ENCODE measurements around the gene PDE6G.

- TF ChIP-seq POLR2A (IDR thresholded peaks at IDR 0.05): no peak
- no peak for TF ChIP-seq CTCF (IDR thresholded peaks at IDR 0.05)
These were observed 8.2 kb downstream of the PDE6G start for GRCh38 chr17:81648013-81648706.

All from body of pancreas (tissue), 4 donors.